HepG2 (cell line): Measurements from ENCODE around the gene STIP1. TPM values are rescaled to one million over a fixed set of nuclear protein-coding genes. Genes with fewer than 3 reads are reported as not detected.

ENCODE experiments used
- E2F2 ChIP-seq: sonication (generic); formaldehyde crosslinking; IDR thresholded peaks from 2 replicates; pipeline ENCODE4 v1.4.0; 2020; ENCODE audit warnings: missing genetic modification reagents, borderline replicate concordance
- GFI1 ChIP-seq: sonication (generic); formaldehyde crosslinking; IDR thresholded peaks from 2 replicates; pipeline ENCODE4 v1.5.0; 2020; ENCODE audit warnings: missing genetic modification reagents, mild to moderate bottlenecking, borderline replicate concordance
- SOX6 ChIP-seq, 2 experiments: fragments of 450-650 bp in 1 of 2; sonication (generic) in 1 of 2; formaldehyde crosslinking in 1 of 2; IDR thresholded peaks; 2 replicates each; pipeline versions ENCODE4 v1.4.0 to v1.6.1; 2017 to 2020; ENCODE audit warnings: antibody characterized with exemption in 1 of 2, mild to moderate bottlenecking in 1 of 2, missing genetic modification reagents in 1 of 2
- YEATS4 ChIP-seq: sonication (generic); formaldehyde crosslinking; IDR thresholded peaks from 2 replicates; pipeline ENCODE4 v1.4.0; 2020; ENCODE audit warnings: missing genetic modification reagents, borderline replicate concordance
- ZNF253 ChIP-seq: sonication (generic); formaldehyde crosslinking; IDR thresholded peaks from 2 replicates; pipeline ENCODE4 v1.8.0; 2022; ENCODE audit warnings: mild to moderate bottlenecking, missing genetic modification reagents, borderline replicate concordance
- ZNF263 ChIP-seq: sonication (generic); formaldehyde crosslinking; IDR thresholded peaks from 2 replicates; pipeline ENCODE4 v1.4.0; 2020; ENCODE audit warnings: missing genetic modification reagents
- ZNF282 ChIP-seq: fragments of 450-650 bp; IDR thresholded peaks from 2 replicates; pipeline ENCODE4 v1.6.1; 2018; ENCODE audit not compliant: partially characterized antibody
- ZNF761 ChIP-seq: sonication (generic); formaldehyde crosslinking; conservative IDR thresholded peaks from 2 replicates; pipeline ENCODE4 v1.4.0; 2020; ENCODE audit warnings: mild to moderate bottlenecking, missing genetic modification reagents
- polyA plus RNA-seq, 8 experiments: library from polyadenylated mRNA; depleted of rRNA in 3 of 8; stranded (reverse) in 7 of 8; unstranded in 1 of 8; fragments of >200 nt; fragmentation: Illumina TruSeq in 4 of 8; extraction: Trizol in 4 of 8; gene quantifications; 2 replicates each; pipeline versions ENCODE4 v1.2.1 to v1.2.3, GENCODE V29; 2011 to 2016; ENCODE audit warnings: low read depth in 4 of 8, missing spikeins in 1 of 8, mixed read lengths in 1 of 8; ENCODE audit not compliant: insufficient read depth in 1 of 8
- total RNA-seq, 5 experiments: library from RNA; depleted of rRNA; stranded (reverse); fragments of >200 nt; fragmentation: Illumina TruSeq; extraction: Trizol; gene quantifications; 2 replicates each; pipeline ENCODE4 v1.2.3, GENCODE V29; 2016; ENCODE audit warnings: low read depth in 1 of 5
- TF ChIP-seq, protein P1 (sequence below): sonication (generic); formaldehyde crosslinking; IDR thresholded peaks from 2 replicates; pipeline ENCODE4 v1.5.1; 2020; ENCODE audit warnings: mild to moderate bottlenecking, missing genetic modification reagents, moderate library complexity
- TF ChIP-seq, protein P2 (sequence below): IDR thresholded peaks from 2 replicates; pipeline ENCODE4 v1.6.1; 2016; ENCODE audit warnings: control low read depth

Gene STIP1
- total and polyA plus RNA-seq, 2 of the 13 experiments (the other 11 are each of a cell fraction or from before 2014, with no cell fraction given), result 81.1 to 217 TPM

- TF ChIP-seq, protein P1, sequence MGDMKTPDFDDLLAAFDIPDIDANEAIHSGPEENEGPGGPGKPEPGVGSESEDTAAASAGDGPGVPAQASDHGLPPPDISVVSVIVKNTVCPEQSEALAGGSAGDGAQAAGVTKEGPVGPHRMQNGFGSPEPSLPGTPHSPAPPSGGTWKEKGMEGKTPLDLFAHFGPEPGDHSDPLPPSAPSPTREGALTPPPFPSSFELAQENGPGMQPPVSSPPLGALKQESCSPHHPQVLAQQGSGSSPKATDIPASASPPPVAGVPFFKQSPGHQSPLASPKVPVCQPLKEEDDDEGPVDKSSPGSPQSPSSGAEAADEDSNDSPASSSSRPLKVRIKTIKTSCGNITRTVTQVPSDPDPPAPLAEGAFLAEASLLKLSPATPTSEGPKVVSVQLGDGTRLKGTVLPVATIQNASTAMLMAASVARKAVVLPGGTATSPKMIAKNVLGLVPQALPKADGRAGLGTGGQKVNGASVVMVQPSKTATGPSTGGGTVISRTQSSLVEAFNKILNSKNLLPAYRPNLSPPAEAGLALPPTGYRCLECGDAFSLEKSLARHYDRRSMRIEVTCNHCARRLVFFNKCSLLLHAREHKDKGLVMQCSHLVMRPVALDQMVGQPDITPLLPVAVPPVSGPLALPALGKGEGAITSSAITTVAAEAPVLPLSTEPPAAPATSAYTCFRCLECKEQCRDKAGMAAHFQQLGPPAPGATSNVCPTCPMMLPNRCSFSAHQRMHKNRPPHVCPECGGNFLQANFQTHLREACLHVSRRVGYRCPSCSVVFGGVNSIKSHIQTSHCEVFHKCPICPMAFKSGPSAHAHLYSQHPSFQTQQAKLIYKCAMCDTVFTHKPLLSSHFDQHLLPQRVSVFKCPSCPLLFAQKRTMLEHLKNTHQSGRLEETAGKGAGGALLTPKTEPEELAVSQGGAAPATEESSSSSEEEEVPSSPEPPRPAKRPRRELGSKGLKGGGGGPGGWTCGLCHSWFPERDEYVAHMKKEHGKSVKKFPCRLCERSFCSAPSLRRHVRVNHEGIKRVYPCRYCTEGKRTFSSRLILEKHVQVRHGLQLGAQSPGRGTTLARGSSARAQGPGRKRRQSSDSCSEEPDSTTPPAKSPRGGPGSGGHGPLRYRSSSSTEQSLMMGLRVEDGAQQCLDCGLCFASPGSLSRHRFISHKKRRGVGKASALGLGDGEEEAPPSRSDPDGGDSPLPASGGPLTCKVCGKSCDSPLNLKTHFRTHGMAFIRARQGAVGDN (CRISPR knock-in tag), result peak; percentile 18
- 0 out of 2 replicates have a peak, but pooled peaks have one; percentile 20 for TF ChIP-seq ZNF263 (CRISPR knock-in tag)
- no peak for TF ChIP-seq GFI1
- TF ChIP-seq ZNF282, result no peak
- no peak for TF ChIP-seq YEATS4 (CRISPR knock-in tag)
- 0 out of 2 replicates have a peak, but pooled peaks have one; percentile 41 for TF ChIP-seq E2F2 (CRISPR knock-in tag)
- no peak for TF ChIP-seq ZNF761 (CRISPR knock-in tag)
- TF ChIP-seq, protein P2, sequence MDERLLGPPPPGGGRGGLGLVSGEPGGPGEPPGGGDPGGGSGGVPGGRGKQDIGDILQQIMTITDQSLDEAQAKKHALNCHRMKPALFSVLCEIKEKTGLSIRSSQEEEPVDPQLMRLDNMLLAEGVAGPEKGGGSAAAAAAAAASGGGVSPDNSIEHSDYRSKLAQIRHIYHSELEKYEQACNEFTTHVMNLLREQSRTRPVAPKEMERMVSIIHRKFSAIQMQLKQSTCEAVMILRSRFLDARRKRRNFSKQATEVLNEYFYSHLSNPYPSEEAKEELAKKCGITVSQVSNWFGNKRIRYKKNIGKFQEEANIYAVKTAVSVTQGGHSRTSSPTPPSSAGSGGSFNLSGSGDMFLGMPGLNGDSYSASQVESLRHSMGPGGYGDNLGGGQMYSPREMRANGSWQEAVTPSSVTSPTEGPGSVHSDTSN (CRISPR knock-in tag), result no peak
- no peak for TF ChIP-seq SOX6 (IDR thresholded peaks at IDR 0.05)
- TF ChIP-seq SOX6 (CRISPR knock-in tag; IDR thresholded peaks at IDR 0.05), result no peak
- TF ChIP-seq ZNF253, result no peak
These were observed 62.0 kb downstream of the STIP1 start (continued) for GRCh38 chr11:64247729-64248531.
